Upper lobe of left lung (tissue), 4 donors: Measurements from ENCODE around the gene SEC14L3.

ENCODE experiments used
- CTCF ChIP-seq, 6 experiments: fragments of 450-650 bp in 4 of 6; fragments of 200-600 bp in 2 of 6; sonication (generic) in 2 of 6; IDR thresholded peaks; one replicate each; pipeline ENCODE4 v1.5.1; 2016 to 2019; ENCODE audit warnings: antibody characterized with exemption in 6 of 6
- POLR2A ChIP-seq, 4 donors: fragments of 450-650 bp; IDR thresholded peaks; one replicate each; pipeline ENCODE4 v1.5.1; 2016 to 2017; ENCODE audit warnings: antibody characterized with exemption in 4 of 4, mild to moderate bottlenecking in 2 of 4
- POLR2AphosphoS5 ChIP-seq, 2 donors: sonication (generic); formaldehyde crosslinking; IDR thresholded peaks; one replicate each; pipeline ENCODE4 v1.5.1; 2017; ENCODE audit warnings: antibody characterized with exemption in 2 of 2

- no peak for TF ChIP-seq CTCF (IDR thresholded peaks at IDR 0.05)
- TF ChIP-seq POLR2A (IDR thresholded peaks at IDR 0.05) = no peak
- TF ChIP-seq POLR2AphosphoS5 (IDR thresholded peaks at IDR 0.05) = no peak
Measured at GRCh38 chr22:30452861-30453260, 19.0 kb downstream of the SEC14L3 start.
